GM23338 (cell line): ENCODE results near the gene CPT2. TPM values are rescaled to one million over a fixed set of nuclear protein-coding genes. Genes with fewer than 3 reads are reported as not detected.

ENCODE experiments used
- ATAC-seq: fragments of 200-7000 bp; cut with Tn5 transposase; 3 replicates; pipeline ENCODE4 v1.9.1; 2020
- DNase-seq: peaks from one replicate; pipeline ENCODE4 v3.0.0-alpha.2; 2015; ENCODE audit warnings: low spot score
- H2AFZ ChIP-seq: fragments of 200-600 bp; sonication (generic); 2 replicates; pipeline ENCODE4 v1.8.0; 2016; ENCODE audit warnings: antibody characterized with exemption, mild to moderate bottlenecking, moderate library complexity
- H3F3A ChIP-seq: fragments of 200-600 bp; sonication (generic); replicated peaks from 2 replicates; pipeline ENCODE4 v1.8.0; 2017; ENCODE audit warnings: antibody characterized with exemption, mixed run types, low read depth
- H3K27ac ChIP-seq: fragments of 200-600 bp; sonication (generic); 2 replicates; pipeline ENCODE4 v1.6.1; 2016; ENCODE audit warnings: low read depth
- H3K27me3 ChIP-seq: fragments of 200-600 bp; sonication (generic); 2 replicates; pipeline ENCODE4 v1.8.0; 2016; ENCODE audit warnings: mild to moderate bottlenecking, mixed run types, moderate library complexity; ENCODE audit not compliant: insufficient read depth
- H3K36me3 ChIP-seq: fragments of 200-600 bp; sonication (generic); 2 replicates; pipeline ENCODE4 v1.8.0; 2016; ENCODE audit warnings: mild to moderate bottlenecking; ENCODE audit not compliant: insufficient read depth
- H3K4me1 ChIP-seq: fragments of 200-600 bp; sonication (generic); 2 replicates; pipeline ENCODE4 v1.8.0; 2016; ENCODE audit warnings: mild to moderate bottlenecking, moderate library complexity; ENCODE audit not compliant: insufficient read depth
- H3K4me2 ChIP-seq: fragments of 200-600 bp; sonication (generic); 2 replicates; pipeline ENCODE4 v1.7.1; 2017; ENCODE audit warnings: mixed run types
- H3K4me3 ChIP-seq: fragments of 200-600 bp; sonication (generic); 2 replicates; pipeline ENCODE4 v1.6.1; 2016; ENCODE audit warnings: mixed run types
- H3K79me2 ChIP-seq: fragments of 200-600 bp; sonication (generic); replicated peaks from 2 replicates; pipeline ENCODE4 v1.8.0; 2017; ENCODE audit warnings: mild to moderate bottlenecking; ENCODE audit not compliant: insufficient read depth
- H3K9me2 ChIP-seq: fragments of 200-600 bp; sonication (generic); 2 replicates; pipeline ENCODE4 v1.8.0; 2017; ENCODE audit not compliant: insufficient read depth
- H4K20me1 ChIP-seq: fragments of 200-600 bp; sonication (generic); replicated peaks from 2 replicates; pipeline ENCODE4 v1.8.0; 2017; ENCODE audit warnings: mild to moderate bottlenecking; ENCODE audit not compliant: insufficient read depth
- H3K27ac Mint-ChIP-seq: 2 replicates; pipeline ENCODE4 v1.8.0; 2020; ENCODE audit warnings: inconsistent platforms, mild to moderate bottlenecking, moderate library complexity, mixed read lengths
- H3K27me3 Mint-ChIP-seq: 3 replicates; pipeline ENCODE4 v1.8.0; 2022; ENCODE audit warnings: low read depth, mild to moderate bottlenecking, moderate library complexity, mixed read lengths, inconsistent platforms; ENCODE audit not compliant: insufficient read depth, poor library complexity
- H3K36me3 Mint-ChIP-seq: 3 replicates; pipeline ENCODE4 v1.8.0; 2021; ENCODE audit warnings: low read depth, mild to moderate bottlenecking, inconsistent platforms, moderate library complexity, mixed read lengths
- H3K4me1 Mint-ChIP-seq: 3 replicates; pipeline ENCODE4 v1.8.0; 2020; ENCODE audit warnings: mild to moderate bottlenecking, inconsistent platforms, mixed read lengths
- H3K4me3 Mint-ChIP-seq: 3 replicates; pipeline ENCODE4 v1.8.0; 2021; ENCODE audit warnings: moderate library complexity, mild to moderate bottlenecking, inconsistent platforms, mixed read lengths
- H3K9me3 Mint-ChIP-seq: 3 replicates; pipeline ENCODE4 v1.8.0; 2020; ENCODE audit warnings: moderate library complexity, mild to moderate bottlenecking, inconsistent platforms, mixed read lengths
- CREB1 ChIP-seq: fragments of 250-450 bp; sonication (Bioruptor Pico); IDR thresholded peaks from 2 replicates; pipeline ENCODE4 v1.5.0; 2020; ENCODE audit warnings: low read depth, mild to moderate bottlenecking, moderate library complexity
- NANOG ChIP-seq: IDR thresholded peaks from 2 replicates; pipeline ENCODE4 v1.6.1; 2016; ENCODE audit warnings: antibody characterized with exemption, borderline replicate concordance
- POLR2AphosphoS5 ChIP-seq: IDR thresholded peaks from 2 replicates; pipeline ENCODE4 v1.6.1; 2016; ENCODE audit warnings: antibody characterized with exemption, low read depth
- ZNF331 ChIP-seq: fragments of 250-450 bp; sonication (Bioruptor Pico); IDR thresholded peaks from 2 replicates; pipeline ENCODE4 v1.5.0; 2020; ENCODE audit warnings: low read depth, mild to moderate bottlenecking, moderate library complexity
- polyA plus RNA-seq: library from polyadenylated mRNA; unstranded; fragments of >200 nt; fragmentation: Nextera tagmentation; extraction: Ambion mirVana; gene quantifications from 2 replicates; pipeline ENCODE4 v1.2.1, GENCODE V29; 2016
- total RNA-seq: library from RNA; depleted of rRNA; stranded (reverse); fragments of >200 nt; shearing (Covaris generic); gene quantifications from 2 replicates; pipeline ENCODE4 v1.2.3, GENCODE V29; 2014
- TF ChIP-seq, protein P1 (sequence below): fragments of 250-450 bp; sonication (Bioruptor Pico); IDR thresholded peaks from 2 replicates; pipeline ENCODE4 v1.5.0; 2020; ENCODE audit warnings: mild to moderate bottlenecking, moderate library complexity
- TF ChIP-seq, protein P2 (sequence below): IDR thresholded peaks from 2 replicates; pipeline ENCODE4 v1.6.1; 2016; ENCODE audit warnings: antibody characterized with exemption

The CPT2 gene
- total and polyA plus RNA-seq, 2 experiments from 2014 or later: 11.2 to 30.6 TPM

DNA sequence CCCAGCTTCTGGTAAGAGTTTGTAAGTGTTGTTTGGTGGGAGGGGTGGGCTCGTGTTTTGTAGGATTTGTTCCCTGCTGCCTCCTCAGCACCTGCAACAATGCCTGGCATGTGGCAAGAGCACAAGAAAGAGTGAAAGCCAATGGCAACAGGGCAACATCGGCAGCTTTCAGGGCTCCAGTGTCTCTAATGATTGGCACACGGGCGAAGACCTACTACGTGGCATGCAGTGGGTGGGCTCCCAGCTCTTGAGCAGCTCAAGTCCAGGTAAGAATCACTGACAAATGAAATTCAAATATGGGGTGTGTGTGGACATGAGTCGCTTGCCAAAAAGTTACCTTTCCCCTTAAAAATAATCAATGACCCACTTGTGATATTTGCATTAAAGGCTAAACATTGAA, 30.3 kb upstream of the CPT2 start (continued):
- TF ChIP-seq, protein P1, sequence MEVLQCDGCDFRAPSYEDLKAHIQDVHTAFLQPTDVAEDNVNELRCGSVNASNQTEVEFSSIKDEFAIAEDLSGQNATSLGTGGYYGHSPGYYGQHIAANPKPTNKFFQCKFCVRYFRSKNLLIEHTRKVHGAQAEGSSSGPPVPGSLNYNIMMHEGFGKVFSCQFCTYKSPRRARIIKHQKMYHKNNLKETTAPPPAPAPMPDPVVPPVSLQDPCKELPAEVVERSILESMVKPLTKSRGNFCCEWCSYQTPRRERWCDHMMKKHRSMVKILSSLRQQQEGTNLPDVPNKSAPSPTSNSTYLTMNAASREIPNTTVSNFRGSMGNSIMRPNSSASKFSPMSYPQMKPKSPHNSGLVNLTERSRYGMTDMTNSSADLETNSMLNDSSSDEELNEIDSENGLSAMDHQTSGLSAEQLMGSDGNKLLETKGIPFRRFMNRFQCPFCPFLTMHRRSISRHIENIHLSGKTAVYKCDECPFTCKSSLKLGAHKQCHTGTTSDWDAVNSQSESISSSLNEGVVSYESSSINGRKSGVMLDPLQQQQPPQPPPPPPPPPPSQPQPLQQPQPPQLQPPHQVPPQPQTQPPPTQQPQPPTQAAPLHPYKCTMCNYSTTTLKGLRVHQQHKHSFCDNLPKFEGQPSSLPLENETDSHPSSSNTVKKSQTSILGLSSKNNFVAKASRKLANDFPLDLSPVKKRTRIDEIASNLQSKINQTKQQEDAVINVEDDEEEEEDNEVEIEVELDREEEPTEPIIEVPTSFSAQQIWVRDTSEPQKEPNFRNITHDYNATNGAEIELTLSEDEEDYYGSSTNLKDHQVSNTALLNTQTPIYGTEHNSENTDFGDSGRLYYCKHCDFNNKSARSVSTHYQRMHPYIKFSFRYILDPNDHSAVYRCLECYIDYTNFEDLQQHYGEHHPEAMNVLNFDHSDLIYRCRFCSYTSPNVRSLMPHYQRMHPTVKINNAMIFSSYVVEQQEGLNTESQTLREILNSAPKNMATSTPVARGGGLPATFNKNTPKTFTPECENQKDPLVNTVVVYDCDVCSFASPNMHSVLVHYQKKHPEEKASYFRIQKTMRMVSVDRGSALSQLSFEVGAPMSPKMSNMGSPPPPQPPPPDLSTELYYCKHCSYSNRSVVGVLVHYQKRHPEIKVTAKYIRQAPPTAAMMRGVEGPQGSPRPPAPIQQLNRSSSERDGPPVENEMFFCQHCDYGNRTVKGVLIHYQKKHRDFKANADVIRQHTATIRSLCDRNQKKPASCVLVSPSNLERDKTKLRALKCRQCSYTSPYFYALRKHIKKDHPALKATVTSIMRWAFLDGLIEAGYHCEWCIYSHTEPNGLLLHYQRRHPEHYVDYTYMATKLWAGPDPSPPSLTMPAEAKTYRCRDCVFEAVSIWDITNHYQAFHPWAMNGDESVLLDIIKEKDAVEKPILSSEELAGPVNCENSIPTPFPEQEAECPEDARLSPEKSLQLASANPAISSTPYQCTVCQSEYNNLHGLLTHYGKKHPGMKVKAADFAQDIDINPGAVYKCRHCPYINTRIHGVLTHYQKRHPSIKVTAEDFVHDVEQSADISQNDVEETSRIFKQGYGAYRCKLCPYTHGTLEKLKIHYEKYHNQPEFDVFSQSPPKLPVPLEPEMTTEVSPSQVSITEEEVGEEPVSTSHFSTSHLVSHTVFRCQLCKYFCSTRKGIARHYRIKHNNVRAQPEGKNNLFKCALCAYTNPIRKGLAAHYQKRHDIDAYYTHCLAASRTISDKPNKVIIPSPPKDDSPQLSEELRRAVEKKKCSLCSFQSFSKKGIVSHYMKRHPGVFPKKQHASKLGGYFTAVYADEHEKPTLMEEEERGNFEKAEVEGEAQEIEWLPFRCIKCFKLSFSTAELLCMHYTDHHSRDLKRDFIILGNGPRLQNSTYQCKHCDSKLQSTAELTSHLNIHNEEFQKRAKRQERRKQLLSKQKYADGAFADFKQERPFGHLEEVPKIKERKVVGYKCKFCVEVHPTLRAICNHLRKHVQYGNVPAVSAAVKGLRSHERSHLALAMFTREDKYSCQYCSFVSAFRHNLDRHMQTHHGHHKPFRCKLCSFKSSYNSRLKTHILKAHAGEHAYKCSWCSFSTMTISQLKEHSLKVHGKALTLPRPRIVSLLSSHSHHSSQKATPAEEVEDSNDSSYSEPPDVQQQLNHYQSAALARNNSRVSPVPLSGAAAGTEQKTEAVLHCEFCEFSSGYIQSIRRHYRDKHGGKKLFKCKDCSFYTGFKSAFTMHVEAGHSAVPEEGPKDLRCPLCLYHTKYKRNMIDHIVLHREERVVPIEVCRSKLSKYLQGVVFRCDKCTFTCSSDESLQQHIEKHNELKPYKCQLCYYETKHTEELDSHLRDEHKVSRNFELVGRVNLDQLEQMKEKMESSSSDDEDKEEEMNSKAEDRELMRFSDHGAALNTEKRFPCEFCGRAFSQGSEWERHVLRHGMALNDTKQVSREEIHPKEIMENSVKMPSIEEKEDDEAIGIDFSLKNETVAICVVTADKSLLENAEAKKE (CRISPR knock-in tag): no peak
- no peak for TF ChIP-seq CREB1 (CRISPR knock-in tag)
- TF ChIP-seq ZNF331 (CRISPR knock-in tag): no peak

DNA sequence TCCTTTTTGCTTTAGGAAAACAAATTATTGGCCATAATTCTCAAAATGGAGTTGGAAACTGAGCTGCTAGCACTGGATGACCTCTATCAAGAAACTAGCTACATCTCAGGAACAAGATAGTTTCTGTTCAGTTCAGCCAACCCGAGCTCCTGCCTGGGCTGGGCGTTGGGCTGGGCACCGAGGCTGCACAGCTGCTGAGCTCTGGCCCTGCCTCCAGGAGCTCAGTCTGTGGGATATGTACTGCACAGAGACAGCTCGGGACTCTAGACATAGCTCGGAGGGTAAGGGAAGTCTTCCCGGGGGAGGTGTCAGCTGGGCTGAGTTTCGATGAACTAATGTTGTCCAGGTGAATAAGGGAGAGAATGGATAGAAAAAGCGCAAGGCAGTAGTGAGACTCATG, 29.7 kb upstream of the CPT2 start:
- Histone ChIP-seq H3K27ac (no peak overlapping the region), H3K79me2 (no peaks in the 10 kb centered on the region), H3K4me1 (peaks cover 28% of the 10 kb centered on the region), H3K4me2 (no peak overlapping the region), H3K4me3 (no peak overlapping the region), H2AFZ (no peak overlapping the region), H3K36me3 (no peaks in the 10 kb centered on the region), H3K9me2 (no peaks in the 10 kb centered on the region), H4K20me1 (no peaks in the 10 kb centered on the region), H3K27me3 (no peaks in the 10 kb centered on the region), H3F3A (0 out of 2 replicates have a peak, but pooled peaks cover 3% of the 10 kb centered on the region)
- Mint-ChIP-seq H3K4me1 (peaks cover 26% of the 10 kb centered on the region), H3K9me3 (no peaks in the 10 kb centered on the region), H3K36me3 (no peaks in the 10 kb centered on the region), H3K4me3 (no peak overlapping the region), H3K27me3 (peaks cover 9% of the 10 kb centered on the region), H3K27ac (no peak overlapping the region)
- no peak for DNase-seq
- TF ChIP-seq POLR2AphosphoS5 (no peak), NANOG (no peak)
- TF ChIP-seq, protein P2, sequence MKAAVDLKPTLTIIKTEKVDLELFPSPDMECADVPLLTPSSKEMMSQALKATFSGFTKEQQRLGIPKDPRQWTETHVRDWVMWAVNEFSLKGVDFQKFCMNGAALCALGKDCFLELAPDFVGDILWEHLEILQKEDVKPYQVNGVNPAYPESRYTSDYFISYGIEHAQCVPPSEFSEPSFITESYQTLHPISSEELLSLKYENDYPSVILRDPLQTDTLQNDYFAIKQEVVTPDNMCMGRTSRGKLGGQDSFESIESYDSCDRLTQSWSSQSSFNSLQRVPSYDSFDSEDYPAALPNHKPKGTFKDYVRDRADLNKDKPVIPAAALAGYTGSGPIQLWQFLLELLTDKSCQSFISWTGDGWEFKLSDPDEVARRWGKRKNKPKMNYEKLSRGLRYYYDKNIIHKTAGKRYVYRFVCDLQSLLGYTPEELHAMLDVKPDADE: no peak
- no peak for ATAC-seq
